SK-N-SH treated with all-trans-retinoic acid at 6 μM for 48 hours (cell line): Measurements from ENCODE around the gene TFDP1.
"Not testable (repeated sequence)": the region's sequence is repeated elsewhere in the genome, so short reads cannot be mapped to it uniquely, and the experiment has no call there.

ENCODE experiments used
- ATAC-seq: fragments of 200-7000 bp; cut with Tn5 transposase; 3 replicates; pipeline ENCODE4 v1.9.1; 2020; ENCODE audit warnings: mild to moderate bottlenecking, moderate library complexity
- BACH2 ChIP-seq: fragments of 250-450 bp; sonication (Bioruptor Pico); IDR thresholded peaks from 2 replicates; pipeline ENCODE4 v1.9.0; 2021; ENCODE audit warnings: mild to moderate bottlenecking, borderline replicate concordance
- ESRRG ChIP-seq: fragments of 250-450 bp; sonication (Bioruptor Pico); IDR thresholded peaks from 2 replicates; pipeline ENCODE4 v1.6.1; 2021; ENCODE audit warnings: mild to moderate bottlenecking
- GLIS3 ChIP-seq: fragments of 250-450 bp; sonication (Bioruptor Pico); IDR thresholded peaks from 2 replicates; pipeline ENCODE4 v1.5.0; 2020; ENCODE audit warnings: mild to moderate bottlenecking, moderate library complexity
- OSR1 ChIP-seq: fragments of 250-450 bp; sonication (Bioruptor Pico); IDR thresholded peaks from 2 replicates; pipeline ENCODE4 v1.8.0; 2022; ENCODE audit warnings: moderate library complexity, mild to moderate bottlenecking, inconsistent platforms
- PPARA ChIP-seq: fragments of 250-450 bp; sonication (Bioruptor Pico); IDR thresholded peaks from 2 replicates; pipeline ENCODE4 v1.5.0; 2020; ENCODE audit warnings: mild to moderate bottlenecking, borderline replicate concordance
- RARB ChIP-seq: fragments of 250-450 bp; sonication (Bioruptor Pico); IDR thresholded peaks from 2 replicates; pipeline ENCODE4 v1.8.0; 2021; ENCODE audit warnings: mild to moderate bottlenecking, moderate library complexity
- SNAI2 ChIP-seq: fragments of 250-450 bp; sonication (Bioruptor Pico); IDR thresholded peaks from 2 replicates; pipeline ENCODE4 v1.5.0; 2020; ENCODE audit warnings: mild to moderate bottlenecking, moderate library complexity
- TCF4 ChIP-seq: fragments of 250-450 bp; sonication (Bioruptor Pico); IDR thresholded peaks from 2 replicates; pipeline ENCODE4 v1.8.0; 2021; ENCODE audit warnings: mild to moderate bottlenecking, moderate library complexity, borderline replicate concordance
- TOX ChIP-seq: fragments of 250-450 bp; sonication (Bioruptor Pico); IDR thresholded peaks from 2 replicates; pipeline ENCODE4 v1.8.0; 2021; ENCODE audit warnings: mild to moderate bottlenecking, moderate library complexity, borderline replicate concordance
- ZC3H10 ChIP-seq: fragments of 250-450 bp; sonication (Bioruptor Pico); IDR thresholded peaks from 2 replicates; pipeline ENCODE4 v1.5.1; 2021; ENCODE audit warnings: mild to moderate bottlenecking, moderate library complexity
- ZFP3 ChIP-seq: fragments of 250-450 bp; sonication (Bioruptor Pico); IDR thresholded peaks from 2 replicates; pipeline ENCODE4 v1.5.0; 2020; ENCODE audit warnings: mild to moderate bottlenecking, moderate library complexity
- ZFP30 ChIP-seq: fragments of 450-650 bp; formaldehyde crosslinking; IDR thresholded peaks from 2 replicates; pipeline ENCODE4 v1.5.0; 2022; ENCODE audit warnings: mild to moderate bottlenecking, moderate library complexity
- ZNF565 ChIP-seq: fragments of 450-650 bp; formaldehyde crosslinking; conservative IDR thresholded peaks from 2 replicates; pipeline ENCODE4 v1.5.0; 2020; ENCODE audit warnings: low read depth, mild to moderate bottlenecking, moderate library complexity
- ZNF70 ChIP-seq: fragments of 450-650 bp; formaldehyde crosslinking; IDR thresholded peaks from 2 replicates; pipeline ENCODE4 v1.5.0; 2020; ENCODE audit warnings: mild to moderate bottlenecking, moderate library complexity
- ZNF8 ChIP-seq: fragments of 450-650 bp; formaldehyde crosslinking; IDR thresholded peaks from 2 replicates; pipeline ENCODE4 v1.5.0; 2020; ENCODE audit warnings: mild to moderate bottlenecking, moderate library complexity
- TF ChIP-seq, protein P1 (sequence below): fragments of 250-450 bp; sonication (Bioruptor Pico); IDR thresholded peaks from 2 replicates; pipeline ENCODE4 v1.5.1; 2020; ENCODE audit warnings: low read depth, mild to moderate bottlenecking, moderate library complexity
- TF ChIP-seq, protein P2 (sequence below): fragments of 250-450 bp; sonication (Bioruptor Pico); IDR thresholded peaks from 2 replicates; pipeline ENCODE4 v1.8.0; 2020; ENCODE audit warnings: mild to moderate bottlenecking, moderate library complexity, borderline replicate concordance
- TF ChIP-seq, protein P3 (sequence below): fragments of 250-450 bp; sonication (Bioruptor Pico); IDR thresholded peaks from 2 replicates; pipeline ENCODE4 v1.5.0; 2020; ENCODE audit warnings: mild to moderate bottlenecking, moderate library complexity
- TF ChIP-seq, protein P4 (sequence below): fragments of 250-450 bp; sonication (Bioruptor Pico); IDR thresholded peaks from 2 replicates; pipeline ENCODE4 v1.5.1; 2021; ENCODE audit warnings: mild to moderate bottlenecking, moderate library complexity

Gene TFDP1

DNA sequence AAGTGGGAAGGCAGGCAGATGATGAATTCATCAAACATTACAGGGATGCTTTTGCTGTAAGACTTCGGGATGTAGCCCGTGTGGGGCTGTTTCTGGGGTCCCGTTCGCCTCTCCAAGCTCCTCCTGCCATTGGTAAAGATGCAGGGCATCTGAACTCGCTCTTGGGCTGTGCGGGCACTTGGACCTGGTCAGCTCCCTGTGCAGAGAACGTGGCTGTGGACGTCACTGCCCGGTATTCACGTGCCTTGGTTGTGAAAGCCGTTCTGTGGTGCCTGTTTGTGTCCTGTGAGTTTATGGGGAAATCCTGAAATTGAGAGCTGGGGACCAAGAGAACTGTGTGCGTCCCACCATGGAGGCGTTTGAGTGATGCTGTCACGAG, 5.4 kb downstream of the TFDP1 start:
- no peak for TF ChIP-seq ESRRG (CRISPR knock-in tag)
- TF ChIP-seq ZNF70 (CRISPR knock-in tag) = no peak
- TF ChIP-seq RARB (CRISPR knock-in tag) = no peak
- ATAC-seq = no peak

DNA sequence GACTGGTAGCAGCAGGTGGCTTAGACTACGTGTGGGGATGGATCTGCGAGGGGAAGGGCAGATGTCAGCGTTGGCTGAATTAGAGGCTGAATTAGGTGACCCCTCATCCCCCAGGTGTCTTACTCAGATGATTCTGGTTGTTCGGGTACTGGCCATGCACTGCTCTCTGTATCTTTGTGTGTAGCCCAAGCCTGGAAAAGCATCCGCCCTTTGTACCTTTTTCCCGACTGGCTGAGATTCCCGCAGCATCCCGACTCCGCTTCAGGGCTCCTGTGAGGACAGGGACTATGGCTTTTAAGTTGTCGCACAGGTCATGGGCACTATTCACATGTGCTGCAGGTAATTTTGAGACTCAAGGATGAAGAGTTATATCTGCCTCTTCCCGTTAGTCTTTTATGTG, 7.2 kb downstream of the TFDP1 start:
- ATAC-seq = no peak
- TF ChIP-seq BACH2 = no peak
- TF ChIP-seq PPARA (CRISPR knock-in tag) = no peak
- TF ChIP-seq, protein P1, sequence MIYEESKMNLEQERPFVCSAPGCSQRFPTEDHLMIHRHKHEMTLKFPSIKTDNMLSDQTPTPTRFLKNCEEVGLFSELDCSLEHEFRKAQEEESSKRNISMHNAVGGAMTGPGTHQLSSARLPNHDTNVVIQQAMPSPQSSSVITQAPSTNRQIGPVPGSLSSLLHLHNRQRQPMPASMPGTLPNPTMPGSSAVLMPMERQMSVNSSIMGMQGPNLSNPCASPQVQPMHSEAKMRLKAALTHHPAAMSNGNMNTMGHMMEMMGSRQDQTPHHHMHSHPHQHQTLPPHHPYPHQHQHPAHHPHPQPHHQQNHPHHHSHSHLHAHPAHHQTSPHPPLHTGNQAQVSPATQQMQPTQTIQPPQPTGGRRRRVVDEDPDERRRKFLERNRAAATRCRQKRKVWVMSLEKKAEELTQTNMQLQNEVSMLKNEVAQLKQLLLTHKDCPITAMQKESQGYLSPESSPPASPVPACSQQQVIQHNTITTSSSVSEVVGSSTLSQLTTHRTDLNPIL (CRISPR knock-in tag) = no peak
- TF ChIP-seq ZNF8 = no peak
- TF ChIP-seq OSR1 (CRISPR knock-in tag) = no peak
- no peak for TF ChIP-seq GLIS3 (CRISPR knock-in tag)
- TF ChIP-seq ZFP30 (CRISPR knock-in tag) = no peak
- no peak for TF ChIP-seq SNAI2 (CRISPR knock-in tag)
- no peak for TF ChIP-seq ZNF565 (CRISPR knock-in tag)

DNA sequence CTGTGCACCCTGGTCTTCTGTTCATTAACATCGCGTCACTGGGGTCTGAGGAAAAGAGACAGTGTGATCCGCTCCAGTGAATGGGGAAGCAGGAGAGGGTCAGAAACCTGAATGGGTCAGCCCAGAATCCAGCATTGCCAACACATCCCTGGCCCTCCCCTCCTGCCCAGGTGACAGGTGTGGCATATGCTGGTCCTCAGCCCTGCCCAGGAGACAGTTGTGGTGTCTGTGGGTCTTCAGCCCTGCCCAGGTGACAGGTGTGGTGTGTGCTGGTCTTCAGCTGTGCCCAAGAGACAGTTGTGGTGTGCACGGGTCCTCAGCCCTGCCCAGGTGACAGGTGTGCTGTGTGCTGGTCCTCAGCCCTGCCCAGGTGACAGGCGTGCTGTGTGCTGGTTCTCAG, 8.0 kb downstream of the TFDP1 start:
- no peak for ATAC-seq
- TF ChIP-seq, protein P2, sequence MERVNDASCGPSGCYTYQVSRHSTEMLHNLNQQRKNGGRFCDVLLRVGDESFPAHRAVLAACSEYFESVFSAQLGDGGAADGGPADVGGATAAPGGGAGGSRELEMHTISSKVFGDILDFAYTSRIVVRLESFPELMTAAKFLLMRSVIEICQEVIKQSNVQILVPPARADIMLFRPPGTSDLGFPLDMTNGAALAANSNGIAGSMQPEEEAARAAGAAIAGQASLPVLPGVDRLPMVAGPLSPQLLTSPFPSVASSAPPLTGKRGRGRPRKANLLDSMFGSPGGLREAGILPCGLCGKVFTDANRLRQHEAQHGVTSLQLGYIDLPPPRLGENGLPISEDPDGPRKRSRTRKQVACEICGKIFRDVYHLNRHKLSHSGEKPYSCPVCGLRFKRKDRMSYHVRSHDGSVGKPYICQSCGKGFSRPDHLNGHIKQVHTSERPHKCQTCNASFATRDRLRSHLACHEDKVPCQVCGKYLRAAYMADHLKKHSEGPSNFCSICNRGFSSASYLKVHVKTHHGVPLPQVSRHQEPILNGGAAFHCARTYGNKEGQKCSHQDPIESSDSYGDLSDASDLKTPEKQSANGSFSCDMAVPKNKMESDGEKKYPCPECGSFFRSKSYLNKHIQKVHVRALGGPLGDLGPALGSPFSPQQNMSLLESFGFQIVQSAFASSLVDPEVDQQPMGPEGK (CRISPR knock-in tag) = no peak

DNA sequence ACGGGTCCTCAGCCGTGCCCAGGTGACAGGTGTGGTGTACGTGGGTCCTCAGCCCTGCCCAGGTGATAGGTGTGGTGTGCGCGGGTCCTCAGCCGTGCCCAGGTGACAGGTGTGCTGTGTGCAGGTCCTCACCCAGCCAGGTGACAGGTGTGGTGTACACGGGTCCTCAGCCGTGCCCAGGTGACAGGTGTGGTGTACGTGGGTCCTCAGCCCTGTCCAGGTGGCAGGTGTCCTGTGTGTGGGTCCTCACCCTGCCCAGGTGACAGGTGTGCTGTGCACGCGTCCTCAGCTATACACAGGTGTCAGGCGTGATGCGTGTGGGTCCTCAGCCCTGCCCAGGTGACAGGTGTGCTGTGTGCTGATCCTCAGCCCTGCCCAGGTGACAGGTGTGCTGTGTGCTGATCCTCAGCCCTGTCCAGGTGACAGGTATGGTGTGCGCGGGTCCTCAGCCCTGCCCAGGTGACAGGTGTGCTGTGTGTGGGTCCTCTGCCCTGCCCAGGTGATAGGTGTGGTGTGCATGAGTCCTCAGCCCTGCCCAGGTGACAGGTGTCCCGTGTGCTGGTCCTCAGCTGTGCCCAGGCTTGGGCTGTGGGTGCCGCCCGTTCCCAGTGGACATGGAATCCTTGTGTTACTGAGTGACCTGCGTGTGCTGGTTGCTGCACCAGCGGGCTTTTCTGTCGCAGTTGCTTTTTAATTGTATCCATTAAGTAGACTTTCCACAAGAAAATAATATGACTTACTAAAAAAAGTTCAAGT, 9.7 kb downstream of the TFDP1 start:
- ATAC-seq = not testable (repeated sequence)

DNA sequence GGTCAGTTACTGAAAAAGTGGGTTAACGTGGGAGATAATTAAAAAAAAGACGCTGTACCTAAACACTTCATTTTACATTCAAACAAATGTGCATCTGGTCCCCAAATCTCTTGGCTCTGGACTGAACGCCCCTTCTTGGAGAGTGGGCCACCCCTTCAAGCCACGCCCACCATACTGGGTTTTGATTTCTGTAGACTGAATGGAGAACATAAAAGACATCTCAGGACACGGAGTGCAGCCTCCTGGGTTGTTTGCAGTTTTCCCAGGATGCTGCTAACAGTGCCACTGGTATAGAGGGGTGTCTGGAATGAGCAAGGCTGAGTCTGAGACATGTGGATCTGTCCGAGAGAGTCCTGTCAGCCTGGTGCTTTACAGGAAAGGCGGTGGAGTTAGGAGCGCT, 10.6 kb downstream of the TFDP1 start:
- no peak for ATAC-seq
- TF ChIP-seq, protein P1 (CRISPR knock-in tag) = no peak

DNA sequence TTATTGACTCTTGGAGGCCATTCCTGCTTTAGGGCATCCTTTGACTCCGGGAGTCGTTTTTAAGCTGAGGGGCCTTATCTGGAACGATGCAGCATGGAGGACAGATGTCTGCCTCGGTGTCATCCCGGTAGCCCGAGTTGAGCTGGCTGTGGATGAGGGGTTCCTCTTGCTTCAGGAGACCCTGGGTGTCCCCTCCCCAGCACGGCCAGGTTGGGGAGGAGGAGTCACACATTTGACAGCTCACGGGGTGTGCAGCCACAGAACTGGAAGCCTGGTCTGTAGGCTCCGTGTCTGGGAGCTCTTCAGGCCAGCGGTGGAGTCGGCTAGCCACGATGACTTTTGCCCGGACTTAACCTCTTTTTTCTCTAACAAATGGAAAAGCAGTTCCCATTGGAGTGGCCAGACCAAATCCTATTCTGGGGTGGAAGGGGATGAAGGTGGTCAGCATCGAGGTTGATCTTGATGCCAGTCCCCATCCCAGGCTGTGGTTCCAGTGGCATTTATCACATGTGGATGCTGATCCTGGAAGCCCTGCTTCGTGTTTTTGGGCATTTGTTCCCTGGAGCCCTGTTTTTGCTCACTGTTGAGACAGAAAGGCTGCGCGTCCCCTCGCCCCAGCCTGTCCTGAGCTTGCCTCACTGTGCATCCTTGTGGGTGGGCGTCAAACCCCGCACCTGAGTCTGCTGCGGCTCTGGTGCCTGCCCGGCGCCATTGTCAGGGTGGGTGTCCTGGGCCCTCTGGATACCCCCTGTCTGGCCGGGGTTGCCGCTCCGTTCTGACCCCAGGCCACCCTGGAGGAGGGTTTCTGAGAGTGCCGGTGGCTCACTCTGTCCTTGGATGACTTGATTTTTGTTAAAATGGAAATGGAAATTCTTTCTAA, 12.0 kb downstream of the TFDP1 start:
- ATAC-seq = no peak
- TF ChIP-seq ZC3H10 (CRISPR knock-in tag) (no peak), SNAI2 (CRISPR knock-in tag) (no peak), TCF4 (no peak), ZNF565 (CRISPR knock-in tag) (no peak), ZFP30 (CRISPR knock-in tag) (no peak), TOX (CRISPR knock-in tag) (no peak), ZNF8 (no peak), ZNF70 (CRISPR knock-in tag) (no peak), ZFP3 (CRISPR knock-in tag) (no peak)
- TF ChIP-seq, protein P2 (CRISPR knock-in tag) = no peak
- TF ChIP-seq, protein P3, sequence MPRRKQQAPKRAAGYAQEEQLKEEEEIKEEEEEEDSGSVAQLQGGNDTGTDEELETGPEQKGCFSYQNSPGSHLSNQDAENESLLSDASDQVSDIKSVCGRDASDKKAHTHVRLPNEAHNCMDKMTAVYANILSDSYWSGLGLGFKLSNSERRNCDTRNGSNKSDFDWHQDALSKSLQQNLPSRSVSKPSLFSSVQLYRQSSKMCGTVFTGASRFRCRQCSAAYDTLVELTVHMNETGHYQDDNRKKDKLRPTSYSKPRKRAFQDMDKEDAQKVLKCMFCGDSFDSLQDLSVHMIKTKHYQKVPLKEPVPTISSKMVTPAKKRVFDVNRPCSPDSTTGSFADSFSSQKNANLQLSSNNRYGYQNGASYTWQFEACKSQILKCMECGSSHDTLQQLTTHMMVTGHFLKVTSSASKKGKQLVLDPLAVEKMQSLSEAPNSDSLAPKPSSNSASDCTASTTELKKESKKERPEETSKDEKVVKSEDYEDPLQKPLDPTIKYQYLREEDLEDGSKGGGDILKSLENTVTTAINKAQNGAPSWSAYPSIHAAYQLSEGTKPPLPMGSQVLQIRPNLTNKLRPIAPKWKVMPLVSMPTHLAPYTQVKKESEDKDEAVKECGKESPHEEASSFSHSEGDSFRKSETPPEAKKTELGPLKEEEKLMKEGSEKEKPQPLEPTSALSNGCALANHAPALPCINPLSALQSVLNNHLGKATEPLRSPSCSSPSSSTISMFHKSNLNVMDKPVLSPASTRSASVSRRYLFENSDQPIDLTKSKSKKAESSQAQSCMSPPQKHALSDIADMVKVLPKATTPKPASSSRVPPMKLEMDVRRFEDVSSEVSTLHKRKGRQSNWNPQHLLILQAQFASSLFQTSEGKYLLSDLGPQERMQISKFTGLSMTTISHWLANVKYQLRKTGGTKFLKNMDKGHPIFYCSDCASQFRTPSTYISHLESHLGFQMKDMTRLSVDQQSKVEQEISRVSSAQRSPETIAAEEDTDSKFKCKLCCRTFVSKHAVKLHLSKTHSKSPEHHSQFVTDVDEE (CRISPR knock-in tag) = no peak
- TF ChIP-seq, protein P1 (CRISPR knock-in tag) = no peak
- TF ChIP-seq, protein P4, sequence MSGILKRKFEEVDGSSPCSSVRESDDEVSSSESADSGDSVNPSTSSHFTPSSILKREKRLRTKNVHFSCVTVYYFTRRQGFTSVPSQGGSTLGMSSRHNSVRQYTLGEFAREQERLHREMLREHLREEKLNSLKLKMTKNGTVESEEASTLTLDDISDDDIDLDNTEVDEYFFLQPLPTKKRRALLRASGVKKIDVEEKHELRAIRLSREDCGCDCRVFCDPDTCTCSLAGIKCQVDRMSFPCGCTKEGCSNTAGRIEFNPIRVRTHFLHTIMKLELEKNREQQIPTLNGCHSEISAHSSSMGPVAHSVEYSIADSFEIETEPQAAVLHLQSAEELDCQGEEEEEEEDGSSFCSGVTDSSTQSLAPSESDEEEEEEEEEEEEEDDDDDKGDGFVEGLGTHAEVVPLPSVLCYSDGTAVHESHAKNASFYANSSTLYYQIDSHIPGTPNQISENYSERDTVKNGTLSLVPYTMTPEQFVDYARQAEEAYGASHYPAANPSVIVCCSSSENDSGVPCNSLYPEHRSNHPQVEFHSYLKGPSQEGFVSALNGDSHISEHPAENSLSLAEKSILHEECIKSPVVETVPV (CRISPR knock-in tag) = no peak
